Uterus (tissue), 2 donors: ENCODE measurements around the gene SLC39A6.

Source experiments
- CTCF ChIP-seq, 4 experiments: fragments of 200-600 bp in 2 of 4; fragments of 450-650 bp in 2 of 4; sonication (generic) in 2 of 4; IDR thresholded peaks; one replicate each; pipeline ENCODE4 v1.5.1; 2016 to 2019; ENCODE audit warnings: antibody characterized with exemption in 4 of 4, mild to moderate bottlenecking in 2 of 4, moderate library complexity in 1 of 4
- POLR2A ChIP-seq, 2 donors: fragments of 450-650 bp; IDR thresholded peaks; one replicate each; pipeline ENCODE4 v1.6.1; 2016; ENCODE audit warnings: antibody characterized with exemption in 2 of 2, mild to moderate bottlenecking in 1 of 2, moderate library complexity in 1 of 2

GRCh38 chr18:36162981-36163380 is 33.8 kb upstream of the SLC39A6 start:
- no peak for TF ChIP-seq CTCF (IDR thresholded peaks at IDR 0.05)
- no peak for TF ChIP-seq POLR2A (IDR thresholded peaks at IDR 0.05)
